ENCODE results near the gene NPAS3. TPM values are rescaled to one million over a fixed set of nuclear protein-coding genes. Genes with fewer than 3 reads are reported as not detected.

NPAS3 gene
- total and polyA plus RNA-seq, 10 donors = 0.13 to 9.5 (median 2.9) TPM

DNA sequence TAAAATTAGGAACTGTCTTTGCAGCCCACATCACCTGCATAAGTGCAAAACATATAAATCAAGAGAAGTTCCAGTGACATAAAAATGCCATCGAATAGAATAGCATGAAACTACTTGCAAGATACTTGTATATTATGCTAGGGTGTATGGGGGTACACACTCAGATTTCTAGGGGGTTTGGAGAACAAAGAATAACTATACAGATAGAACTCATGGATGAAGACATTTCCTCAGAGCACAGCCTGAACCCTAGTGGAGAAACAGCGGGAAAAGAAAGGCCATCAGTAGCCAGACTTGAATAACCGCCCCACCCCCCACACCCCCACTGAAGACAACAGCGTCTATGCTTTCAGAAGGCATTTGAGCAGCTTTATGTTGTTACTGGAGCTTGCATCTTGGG lies 425.8 kb downstream of the NPAS3 start:
- Histone ChIP-seq H3K27ac (no peak overlapping the region), H3K4me1 (no peaks in the 10 kb centered on the region), H3K9me3 (no peaks in the 10 kb centered on the region), H3K36me3 (no peaks in the 10 kb centered on the region), H3K4me3 (no peak overlapping the region), H3K27me3 (replicated peaks in 1 of 7) (no peaks in the 10 kb centered on the region)
- TF ChIP-seq POLR2AphosphoS5 (IDR thresholded peaks at IDR 0.05) (no peak), POLR2A (IDR thresholded peaks at IDR 0.05) (no peak), CTCF (IDR thresholded peaks at IDR 0.05 in 8 of 11, conservative IDR thresholded peaks at IDR 0.05 in 3 of 11) (no peak)
- WGBS, 5 donors = 62 to 75% (median 70%) methylated on average over 4 of the region's 4 CpGs
- no peak for DNase-seq
- intact Hi-C loops (cut with DNase I; ENCODE audit: low total_unique reads) = no loop called here

GRCh38 chr14:33369041-33369440 lies 430.4 kb downstream of the NPAS3 start:
- WGBS, 5 donors = 61 to 85% (median 79%) methylated on average over 3 of the region's 3 CpGs
- no peak overlapping the region for H3K4me3 ChIP-seq
- DNase-seq = no peak
- no peaks in the 10 kb centered on the region for H3K9me3 ChIP-seq
- no peaks in the 10 kb centered on the region for H3K36me3 ChIP-seq
- no peaks in the 10 kb centered on the region for H3K27me3 ChIP-seq (replicated peaks in 1 of 7)
- no peaks in the 10 kb centered on the region for H3K4me1 ChIP-seq
- H3K27ac ChIP-seq = no peak overlapping the region
- no peak for TF ChIP-seq CTCF (IDR thresholded peaks at IDR 0.05 in 8 of 11, conservative IDR thresholded peaks at IDR 0.05 in 3 of 11)
- TF ChIP-seq POLR2AphosphoS5 (IDR thresholded peaks at IDR 0.05) = no peak
- TF ChIP-seq POLR2A (IDR thresholded peaks at IDR 0.05) = no peak
- intact Hi-C loops (cut with DNase I; ENCODE audit: low total_unique reads) = no loop called here

DNA sequence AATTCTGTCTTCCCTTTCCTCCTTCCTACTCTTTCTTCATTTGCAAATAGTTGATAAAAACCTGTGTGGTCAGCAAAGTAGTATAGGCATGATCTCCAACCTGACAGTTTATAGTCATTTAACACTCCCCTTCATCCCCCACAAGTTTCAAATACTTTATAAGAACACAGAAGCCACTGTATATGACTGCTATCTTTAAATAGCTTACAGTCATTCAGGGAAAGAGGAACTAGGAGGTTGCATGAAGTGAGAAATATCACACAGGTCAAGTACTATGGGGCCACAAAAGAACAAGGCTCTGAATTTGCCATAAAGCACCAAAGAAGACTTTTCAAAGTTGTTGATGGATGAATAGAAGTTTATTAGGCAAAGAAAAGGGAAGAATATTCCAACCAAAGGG lies 431.3 kb downstream of the NPAS3 start:
- intact Hi-C loops (cut with DNase I; ENCODE audit: low total_unique reads) = no loop called here
- Histone ChIP-seq H3K36me3 (no peaks in the 10 kb centered on the region), H3K9me3 (no peaks in the 10 kb centered on the region), H3K4me3 (no peak overlapping the region), H3K27me3 (replicated peaks in 1 of 7) (no peaks in the 10 kb centered on the region), H3K27ac (no peak overlapping the region), H3K4me1 (no peaks in the 10 kb centered on the region)
- no peak for DNase-seq
- TF ChIP-seq CTCF (IDR thresholded peaks at IDR 0.05 in 8 of 11, conservative IDR thresholded peaks at IDR 0.05 in 3 of 11) = no peak
- no peak for TF ChIP-seq POLR2AphosphoS5 (IDR thresholded peaks at IDR 0.05)
- TF ChIP-seq POLR2A (IDR thresholded peaks at IDR 0.05) = no peak

DNA sequence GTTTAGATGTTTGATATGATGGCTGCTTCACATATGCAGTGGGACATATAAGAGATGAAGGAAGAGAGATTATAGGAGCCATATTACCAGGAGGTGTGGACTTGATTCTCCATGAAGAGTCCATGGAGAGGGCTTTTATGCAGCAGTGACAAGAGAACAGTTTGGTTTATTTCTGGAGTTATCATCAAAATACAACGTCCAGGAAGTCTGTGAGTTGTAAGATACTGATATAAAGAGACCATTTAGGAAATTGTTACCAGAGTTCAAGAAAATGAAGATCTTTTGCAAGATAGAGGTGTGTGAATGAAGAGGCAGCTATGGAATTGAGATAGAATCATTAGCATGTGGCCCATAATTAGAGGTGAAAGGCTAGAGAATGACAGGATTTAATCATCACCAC lies 431.7 kb downstream of the NPAS3 start:
- Histone ChIP-seq H3K27ac (no peak overlapping the region), H3K27me3 (replicated peaks in 1 of 7) (no peaks in the 10 kb centered on the region), H3K36me3 (no peaks in the 10 kb centered on the region), H3K4me3 (no peak overlapping the region), H3K9me3 (no peaks in the 10 kb centered on the region), H3K4me1 (no peaks in the 10 kb centered on the region)
- intact Hi-C loops (cut with DNase I; ENCODE audit: low total_unique reads) = no loop called here
- no peak for DNase-seq
- TF ChIP-seq CTCF (IDR thresholded peaks at IDR 0.05 in 8 of 11, conservative IDR thresholded peaks at IDR 0.05 in 3 of 11) (no peak), POLR2AphosphoS5 (IDR thresholded peaks at IDR 0.05) (no peak), POLR2A (IDR thresholded peaks at IDR 0.05) (no peak)
- 13 to 33% (median 24%) methylated on average over 1 of the region's 1 CpG for WGBS, 5 donors
